ENCODE data around the gene SPINT4.

GRCh38 chr20:45752746-45753145 is 30.6 kb downstream of the SPINT4 start:
- TF ChIP-seq CTCF (IDR thresholded peaks at IDR 0.05) (no peak), EP300 (IDR thresholded peaks at IDR 0.05) (no peak), POLR2AphosphoS5 (IDR thresholded peaks at IDR 0.05) (no peak), POLR2A (IDR thresholded peaks at IDR 0.05) (no peak)
